ENCODE measurements around the gene SRPK2.

DNA sequence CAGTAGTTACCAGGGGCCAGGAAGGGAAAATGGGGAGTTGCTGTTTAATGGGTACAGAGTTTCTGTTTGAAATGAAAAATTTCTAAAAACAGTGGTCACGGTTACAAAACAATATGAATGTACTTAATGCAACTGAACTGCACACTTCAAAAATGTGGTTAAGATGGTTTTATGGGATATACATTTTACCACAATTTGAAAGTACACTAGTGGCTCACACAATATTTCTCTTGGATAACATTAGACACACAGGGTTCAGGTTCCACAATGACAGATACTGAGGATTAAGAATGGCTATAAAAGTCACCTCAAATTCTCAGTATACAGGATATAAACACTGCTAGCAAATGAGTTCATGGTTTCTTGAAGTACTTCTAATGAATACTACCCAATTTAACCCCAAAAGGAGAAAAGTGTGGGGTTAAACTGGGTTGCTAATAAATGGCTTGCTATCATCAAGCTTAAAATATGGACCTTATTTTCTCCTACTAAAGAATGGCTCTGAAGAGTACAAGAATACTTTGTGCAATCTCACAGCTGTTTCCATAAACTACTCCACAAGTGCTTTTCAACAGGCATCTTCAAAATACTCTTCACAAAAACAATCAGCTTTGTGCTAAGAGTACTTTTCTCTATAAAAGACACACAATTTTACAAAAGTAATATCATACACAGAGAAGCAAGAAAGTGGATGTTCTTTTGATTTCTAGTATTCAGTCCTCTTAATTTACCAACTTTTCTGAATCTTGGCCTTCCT, 92.9 kb downstream of the SRPK2 start:
- TF ChIP-seq, protein P1, sequence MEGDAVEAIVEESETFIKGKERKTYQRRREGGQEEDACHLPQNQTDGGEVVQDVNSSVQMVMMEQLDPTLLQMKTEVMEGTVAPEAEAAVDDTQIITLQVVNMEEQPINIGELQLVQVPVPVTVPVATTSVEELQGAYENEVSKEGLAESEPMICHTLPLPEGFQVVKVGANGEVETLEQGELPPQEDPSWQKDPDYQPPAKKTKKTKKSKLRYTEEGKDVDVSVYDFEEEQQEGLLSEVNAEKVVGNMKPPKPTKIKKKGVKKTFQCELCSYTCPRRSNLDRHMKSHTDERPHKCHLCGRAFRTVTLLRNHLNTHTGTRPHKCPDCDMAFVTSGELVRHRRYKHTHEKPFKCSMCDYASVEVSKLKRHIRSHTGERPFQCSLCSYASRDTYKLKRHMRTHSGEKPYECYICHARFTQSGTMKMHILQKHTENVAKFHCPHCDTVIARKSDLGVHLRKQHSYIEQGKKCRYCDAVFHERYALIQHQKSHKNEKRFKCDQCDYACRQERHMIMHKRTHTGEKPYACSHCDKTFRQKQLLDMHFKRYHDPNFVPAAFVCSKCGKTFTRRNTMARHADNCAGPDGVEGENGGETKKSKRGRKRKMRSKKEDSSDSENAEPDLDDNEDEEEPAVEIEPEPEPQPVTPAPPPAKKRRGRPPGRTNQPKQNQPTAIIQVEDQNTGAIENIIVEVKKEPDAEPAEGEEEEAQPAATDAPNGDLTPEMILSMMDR (IDR thresholded peaks at IDR 0.05) = no peak
- TF ChIP-seq EZH2 (IDR thresholded peaks at IDR 0.05) = no peak

Data from neural progenitor cell (in vitro differentiated cells).